Ishikawa (cell line): Measurements from ENCODE around the gene PPP1R12B.

Source experiments
- EGR1 ChIP-seq: IDR thresholded peaks from 2 replicates; pipeline ENCODE4 v1.6.1; 2012
- EP300 ChIP-seq: IDR thresholded peaks from 2 replicates; pipeline ENCODE4 v1.6.1; 2012; ENCODE audit warnings: borderline replicate concordance
- FOXM1 ChIP-seq: IDR thresholded peaks from 2 replicates; pipeline ENCODE4 v1.6.1; 2012; ENCODE audit warnings: low read depth, borderline replicate concordance
- RAD21 ChIP-seq: IDR thresholded peaks from 2 replicates; pipeline ENCODE4 v1.6.1; 2012; ENCODE audit warnings: low read depth
- REST ChIP-seq: IDR thresholded peaks from 2 replicates; pipeline ENCODE4 v1.6.1; 2012; ENCODE audit warnings: low read depth, mild to moderate bottlenecking
- TEAD4 ChIP-seq: IDR thresholded peaks from 2 replicates; pipeline ENCODE4 v1.6.1; 2012
- YY1 ChIP-seq: IDR thresholded peaks from 2 replicates; pipeline ENCODE4 v1.6.1; 2012; ENCODE audit warnings: low read depth
- ZBTB7A ChIP-seq: IDR thresholded peaks from 2 replicates; pipeline ENCODE4 v1.6.1; 2012; ENCODE audit warnings: low read depth

GRCh38 chr1:202439308-202439707, 90.8 kb downstream of the PPP1R12B start:
- TF ChIP-seq REST (no peak), EP300 (no peak), YY1 (no peak), RAD21 (no peak), TEAD4 (no peak), ZBTB7A (no peak), FOXM1 (no peak), EGR1 (no peak)
